Measurements from ENCODE around the gene PHF20.
"Not testable (repeated sequence)": the region's sequence is repeated elsewhere in the genome, so short reads cannot be mapped to it uniquely, and the experiment has no call there.

GRCh38 chr20:35996492-35996891, 224.7 kb downstream of the PHF20 start:
- not testable (repeated sequence) for TF ChIP-seq CTCF (conservative IDR thresholded peaks at IDR 0.05; ENCODE audit: low read depth, low read length); EZH2 (IDR thresholded peaks at IDR 0.05; ENCODE audit: low read length, unreplicated experiment); EZH2phosphoT487 (IDR thresholded peaks at IDR 0.05; ENCODE audit: borderline replicate concordance, low read length)
